Dedifferentiated amniotic fluid mesenchymal stem cell (primary cell): ENCODE results near the gene BICD1.
A peak's percentile ranks its signal among the peaks of the same experiment; 100 is the strongest.

ENCODE experiments used
- DNase-seq: peaks from one replicate; pipeline ENCODE4 v3.0.0-alpha.2; 2016; ENCODE audit errors: extremely low spot score

The BICD1 gene

GRCh38 chr12:32281098-32281497 is 174.5 kb downstream of the BICD1 start:
- no peak for DNase-seq

GRCh38 chr12:32284561-32284960 is 177.9 kb downstream of the BICD1 start:
- DNase-seq = no peak

GRCh38 chr12:32285021-32285420 is 178.4 kb downstream of the BICD1 start:
- DNase-seq = no peak

- no peak for DNase-seq
These were observed 178.8 kb downstream of the BICD1 start for GRCh38 chr12:32285489-32285888.

GRCh38 chr12:32290411-32290810 is 183.8 kb downstream of the BICD1 start:
- peak; percentile 31 for DNase-seq

GRCh38 chr12:32292151-32292550 is 185.5 kb downstream of the BICD1 start:
- no peak for DNase-seq

GRCh38 chr12:32293808-32294419 is 187.3 kb downstream of the BICD1 start:
- no peak for DNase-seq

- no peak for DNase-seq
These were observed 189.9 kb downstream of the BICD1 start for GRCh38 chr12:32296567-32296966.

- peak; percentile 30 for DNase-seq
These were observed 192.3 kb downstream of the BICD1 start for GRCh38 chr12:32298917-32299316.

- no peak for DNase-seq
These were observed 194.6 kb downstream of the BICD1 start for GRCh38 chr12:32301216-32301615.

- no peak for DNase-seq
These were observed 195.8 kb downstream of the BICD1 start for GRCh38 chr12:32302218-32303173.

- no peak for DNase-seq
These were observed 196.5 kb downstream of the BICD1 start for GRCh38 chr12:32303174-32303549.

- DNase-seq = no peak
These were observed 198.5 kb downstream of the BICD1 start for GRCh38 chr12:32305163-32305562.

GRCh38 chr12:32307326-32307725 is 200.7 kb downstream of the BICD1 start:
- DNase-seq = no peak

- DNase-seq = no peak
These were observed 203.4 kb downstream of the BICD1 start for GRCh38 chr12:32309811-32310736.

- DNase-seq = peak; percentile 61
These were observed 205.5 kb downstream of the BICD1 start for GRCh38 chr12:32312049-32312670.

GRCh38 chr12:32322354-32322753 is 215.7 kb downstream of the BICD1 start:
- DNase-seq = no peak

GRCh38 chr12:32331133-32331532 is 224.5 kb downstream of the BICD1 start:
- peak; percentile 24 for DNase-seq

- DNase-seq = no peak
These were observed 225.8 kb downstream of the BICD1 start for GRCh38 chr12:32332446-32332845.

GRCh38 chr12:32334371-32334777 is 227.7 kb downstream of the BICD1 start:
- DNase-seq = no peak

- no peak for DNase-seq
These were observed 229.6 kb downstream of the BICD1 start for GRCh38 chr12:32336261-32336660.

GRCh38 chr12:32343496-32343895 is 236.8 kb downstream of the BICD1 start:
- DNase-seq = no peak
